ENCODE measurements around the gene AHNAK2.
A peak's percentile ranks its signal among the peaks of the same experiment; 100 is the strongest.

The AHNAK2 gene

DNA sequence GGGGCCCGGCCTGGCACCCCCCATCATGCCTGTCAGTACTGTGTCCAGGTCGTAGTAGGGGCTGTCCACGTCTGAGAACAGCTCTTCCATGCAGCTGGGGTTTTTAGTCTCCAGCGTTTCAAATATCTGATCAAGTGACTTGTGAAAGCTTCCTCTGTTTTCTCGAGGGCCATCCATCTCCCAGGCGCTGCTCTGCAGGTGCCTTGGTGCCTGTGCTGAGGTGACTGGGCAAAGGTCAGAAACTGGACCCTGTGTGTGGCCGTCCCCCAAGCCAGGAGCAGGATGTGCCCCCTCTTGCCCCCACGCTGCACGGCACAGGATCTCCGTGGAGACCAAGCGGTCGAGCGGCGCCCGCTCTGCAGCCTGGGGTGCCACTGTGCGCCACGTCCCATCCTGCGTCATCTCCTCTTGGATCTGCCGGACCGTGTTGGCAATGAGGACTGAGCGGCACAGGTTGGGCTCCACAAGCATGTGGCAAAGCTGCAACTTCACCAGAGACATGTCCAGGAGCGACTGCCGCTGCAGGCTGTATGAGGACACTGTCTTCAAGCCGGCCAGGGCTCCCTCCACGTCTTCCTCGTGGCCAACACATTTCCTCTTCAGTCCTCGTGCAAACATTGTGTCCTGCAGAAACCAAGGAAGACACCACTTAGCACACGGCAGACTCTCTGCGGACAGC, 33.3 kb upstream of the AHNAK2 start:
- DNase-seq: no peak

DNA sequence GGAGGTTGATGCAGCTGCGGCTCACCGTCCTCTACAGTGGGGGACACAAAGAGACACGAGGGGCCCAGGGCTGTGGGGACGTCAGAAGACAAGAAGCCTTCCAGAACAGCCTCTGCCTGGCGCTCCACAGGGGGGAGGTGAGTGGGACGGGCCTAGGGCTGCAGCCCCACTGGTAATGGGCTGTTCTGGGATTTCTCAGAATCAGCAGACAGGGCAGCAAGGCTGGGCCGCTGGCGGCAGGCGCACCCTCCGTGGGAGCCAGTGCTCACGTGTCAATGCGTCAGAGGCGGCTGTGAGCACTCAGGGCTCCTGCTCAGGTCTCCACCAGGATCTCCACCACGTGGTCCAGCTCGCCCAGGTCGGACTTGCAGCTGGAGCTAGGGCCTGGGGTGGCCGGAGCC, 32.7 kb upstream of the AHNAK2 start:
- DNase-seq: no peak

DNA sequence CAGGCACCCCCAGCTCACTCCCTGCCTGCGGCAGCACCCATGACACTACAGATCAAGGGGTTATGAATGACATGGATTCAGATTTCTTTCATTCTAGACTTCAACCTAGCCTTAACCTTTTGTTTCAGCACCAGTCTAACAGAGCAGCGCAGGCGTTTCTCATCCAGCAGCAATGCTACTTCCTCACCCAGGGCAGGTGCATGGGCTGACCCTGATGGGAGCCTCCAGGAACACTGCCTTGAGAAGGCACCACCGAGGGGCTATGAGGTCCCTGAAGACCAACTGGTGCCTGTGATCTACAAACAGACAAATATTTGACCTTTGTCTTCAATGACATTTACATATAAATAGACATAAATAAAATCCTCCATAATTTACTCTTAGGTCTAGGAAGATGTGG, 31.9 kb upstream of the AHNAK2 start:
- no peak for DNase-seq

DNA sequence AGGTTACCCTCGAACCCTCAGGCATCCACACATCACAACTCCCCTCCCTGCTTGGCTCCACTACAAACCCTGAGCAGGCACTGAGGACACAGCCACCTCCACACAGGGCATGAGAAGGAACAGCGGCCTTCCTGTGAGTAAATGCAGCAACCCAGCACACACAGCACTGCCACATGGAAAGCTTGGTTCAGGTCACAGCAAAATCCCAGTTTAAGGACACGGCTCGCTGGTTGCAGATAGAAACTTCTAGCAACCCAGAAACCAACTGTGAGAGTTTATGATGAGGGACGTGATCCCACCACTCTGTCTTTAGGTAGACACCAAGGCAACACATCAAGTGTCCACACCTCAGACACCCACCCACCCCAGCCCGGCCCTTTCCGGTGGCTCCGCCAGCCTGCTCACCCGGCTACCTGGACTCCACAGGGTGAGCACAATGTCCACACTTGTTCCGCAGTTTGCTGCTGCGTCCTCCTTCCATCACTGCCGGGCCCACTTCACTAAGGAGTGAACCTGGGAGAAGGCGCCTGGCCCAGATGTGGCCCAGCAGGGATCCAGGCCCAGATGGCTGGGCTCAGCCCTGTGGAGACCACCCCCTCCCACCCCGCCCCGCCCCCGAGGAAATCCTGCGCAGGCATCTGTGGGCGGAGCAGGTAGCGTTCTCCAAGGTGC, 29.6 kb upstream of the AHNAK2 start:
- no peak for DNase-seq

DNA sequence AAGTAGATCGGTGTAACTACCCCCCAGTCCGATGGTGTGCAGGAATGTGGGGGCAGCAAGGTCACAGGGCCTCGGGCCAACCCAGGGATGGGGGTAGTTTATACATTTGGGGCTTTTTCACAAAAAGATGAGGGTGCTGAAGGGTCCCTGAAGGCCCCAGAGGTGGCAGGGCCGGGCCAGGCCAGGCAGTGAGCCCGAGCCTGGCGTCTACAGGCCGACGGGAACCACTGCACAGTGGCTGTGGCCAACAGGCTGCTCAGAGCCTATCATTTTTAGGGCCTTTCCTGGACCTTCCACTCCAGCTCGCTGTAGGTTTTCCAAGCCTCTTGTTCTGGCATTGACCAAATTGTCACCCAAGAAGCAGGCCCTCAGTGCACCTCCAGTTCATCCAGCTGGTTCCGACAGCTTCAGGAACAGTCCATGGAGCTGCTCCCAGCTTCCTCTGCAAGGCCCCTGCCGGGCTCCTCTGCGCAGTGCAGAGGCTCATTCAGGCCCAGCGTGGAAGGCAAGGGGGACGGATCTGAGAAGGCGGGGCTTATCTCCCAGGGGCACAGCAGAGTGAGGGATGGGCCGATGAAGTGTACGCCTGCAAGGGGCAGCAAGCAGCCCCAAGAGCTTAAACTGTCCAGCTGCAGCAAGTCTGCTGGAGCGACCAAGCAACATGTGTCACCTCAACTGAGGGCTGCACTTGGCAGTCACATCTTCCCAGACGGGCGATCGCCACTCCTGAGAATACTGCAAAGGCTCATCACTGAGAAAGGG, 28.8 kb upstream of the AHNAK2 start:
- no peak for DNase-seq

DNA sequence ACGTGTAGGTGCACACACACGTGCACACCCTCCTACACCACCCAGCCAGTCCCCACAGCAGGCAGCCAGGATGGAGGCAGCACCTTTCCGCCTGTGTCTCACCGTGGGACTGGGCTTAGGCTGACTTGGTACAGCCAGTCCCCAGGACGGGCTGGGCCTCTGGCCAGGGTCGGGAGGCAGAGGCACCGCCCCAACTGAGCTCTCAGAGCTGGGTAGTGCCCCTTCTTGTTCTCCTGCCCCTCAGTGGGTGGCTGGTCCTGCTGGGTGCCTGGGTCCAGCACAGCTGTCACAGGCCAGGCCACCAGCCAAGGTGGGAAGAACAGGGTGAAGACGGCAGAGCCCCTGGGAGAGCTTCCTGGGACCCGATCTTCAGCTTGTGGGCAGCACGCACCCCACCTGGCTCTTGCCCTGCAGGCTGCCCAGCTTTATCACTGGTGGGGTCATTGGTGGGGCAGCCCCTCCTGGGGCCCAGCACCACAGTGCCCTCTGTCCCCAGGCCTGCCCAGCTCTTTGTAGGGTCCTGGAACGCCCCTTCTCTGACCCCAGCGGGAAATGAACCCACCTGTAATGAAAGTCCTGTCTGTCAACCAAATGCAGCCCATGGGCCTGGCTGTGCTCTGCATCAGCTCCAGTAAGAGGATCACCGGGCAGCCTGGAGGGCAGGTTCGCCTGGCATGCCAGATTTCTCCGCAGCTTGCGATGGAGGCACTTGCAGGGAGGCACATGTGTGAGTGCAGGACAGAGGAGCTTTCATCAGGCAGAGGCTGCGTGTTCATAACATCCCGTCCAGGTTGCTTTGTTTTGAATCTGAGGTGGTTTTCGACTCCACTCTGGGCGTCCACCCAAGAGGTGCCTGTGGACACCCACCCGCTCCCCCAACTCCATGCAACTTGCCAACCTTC, 28.0 kb upstream of the AHNAK2 start:
- DNase-seq: no peak

DNA sequence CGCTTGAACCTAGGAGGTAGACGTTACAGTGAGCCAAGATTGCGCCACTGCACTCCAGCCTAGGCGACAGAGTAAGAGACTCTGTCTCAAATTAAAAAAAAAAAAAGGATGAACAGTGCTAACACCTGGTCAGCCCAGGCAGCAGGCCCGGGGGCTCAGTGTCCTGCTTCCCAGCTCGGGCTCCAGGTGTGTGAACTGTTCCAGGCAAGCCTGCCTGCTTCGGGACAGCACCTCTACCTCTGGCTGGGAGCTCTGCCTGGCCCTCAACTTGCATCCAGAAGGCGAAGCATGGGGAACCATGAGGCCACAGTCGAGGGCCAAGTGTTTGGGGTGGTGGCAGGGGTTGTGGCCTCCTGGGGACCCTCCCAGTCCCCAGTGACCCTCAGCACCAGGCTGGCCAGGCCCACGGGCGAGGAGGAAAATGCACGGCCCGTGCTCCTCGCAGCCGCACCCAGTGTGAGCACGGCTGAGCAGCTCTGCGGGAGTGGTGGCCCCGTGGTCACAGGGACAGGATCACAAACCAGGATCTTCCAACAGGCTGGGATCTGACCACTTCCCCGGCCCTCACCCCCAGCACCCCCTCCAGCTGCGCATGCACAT, 27.3 kb upstream of the AHNAK2 start:
- no peak for DNase-seq

DNA sequence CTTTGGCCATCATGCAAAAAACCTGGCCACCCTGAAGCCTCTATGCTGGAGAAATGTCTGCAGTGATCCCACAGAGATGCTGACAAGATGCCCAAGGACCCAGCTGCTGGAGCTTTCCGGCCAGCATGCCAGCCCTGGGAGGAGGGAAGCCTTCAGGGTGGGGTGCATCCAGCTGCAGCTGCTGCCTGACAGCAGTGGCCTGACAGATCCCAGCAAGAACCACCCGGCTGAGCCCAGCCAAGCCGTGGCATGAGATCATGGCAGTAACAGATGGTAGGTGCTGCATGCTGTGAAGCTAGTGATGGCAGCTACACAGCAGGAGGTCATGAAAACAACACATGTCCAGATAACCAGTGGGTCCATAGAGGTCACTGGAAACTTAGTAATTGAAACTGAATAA, 21.2 kb upstream of the AHNAK2 start:
- DNase-seq: no peak

DNA sequence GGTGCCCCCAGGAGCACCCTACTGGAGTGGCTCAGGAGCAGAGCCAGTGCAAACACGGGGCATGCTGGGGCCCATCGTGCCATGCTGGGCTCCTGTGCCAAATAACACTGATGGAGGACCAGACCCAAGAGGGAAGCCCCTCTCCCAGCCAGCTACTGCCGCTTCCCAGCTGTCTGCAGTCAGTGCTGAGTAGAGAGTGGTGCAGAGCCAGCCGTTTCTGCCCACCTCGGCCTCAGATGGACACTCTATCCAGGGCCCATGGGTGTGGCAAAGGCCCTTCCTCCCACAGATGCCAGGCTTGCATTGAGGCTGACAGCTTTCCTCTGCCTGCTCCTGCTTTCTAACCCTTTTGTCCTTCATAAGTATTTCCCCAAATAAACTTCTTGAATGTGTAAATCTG, 20.6 kb upstream of the AHNAK2 start:
- DNase-seq: no peak

DNA sequence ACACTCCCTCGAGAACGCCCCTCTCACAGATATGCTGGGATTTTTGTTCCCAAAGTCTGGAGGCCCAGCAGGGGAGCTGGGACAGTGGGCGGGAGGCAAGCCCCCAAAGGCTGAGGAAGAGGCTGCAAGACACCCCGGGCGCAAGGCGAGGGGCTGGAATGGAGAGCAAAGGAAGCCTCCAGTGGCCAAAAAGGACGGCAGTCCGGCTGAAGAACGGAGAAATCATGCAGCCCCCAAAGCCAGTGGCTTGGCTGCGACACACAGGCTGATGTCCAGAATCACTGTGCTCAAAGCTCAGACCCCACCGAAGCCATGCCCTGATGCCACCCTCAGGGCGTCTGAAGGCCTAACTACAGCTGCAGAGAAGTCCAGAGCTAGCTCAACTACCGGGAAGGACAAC, 18.3 kb upstream of the AHNAK2 start:
- DNase-seq: no peak

DNA sequence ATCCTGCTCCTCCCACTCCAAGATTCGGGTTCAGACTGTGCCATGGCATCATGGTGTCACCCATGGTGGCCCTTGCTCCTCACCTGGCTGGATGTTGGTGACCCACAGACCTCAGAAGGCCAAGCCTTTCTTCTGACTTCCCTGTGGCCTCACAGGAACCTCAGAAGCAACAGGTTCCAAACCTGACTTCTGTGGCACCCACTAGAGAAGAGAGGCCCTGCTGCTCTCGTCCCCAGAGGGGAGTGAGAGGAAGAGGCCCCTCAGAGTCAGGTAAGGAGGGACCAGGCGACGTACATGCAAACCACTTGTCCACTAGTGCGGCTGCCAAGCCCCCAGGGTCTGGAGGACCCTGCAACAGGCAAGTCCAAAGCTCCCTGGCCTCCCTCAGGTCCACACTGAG, 17.9 kb upstream of the AHNAK2 start:
- DNase-seq: no peak

DNA sequence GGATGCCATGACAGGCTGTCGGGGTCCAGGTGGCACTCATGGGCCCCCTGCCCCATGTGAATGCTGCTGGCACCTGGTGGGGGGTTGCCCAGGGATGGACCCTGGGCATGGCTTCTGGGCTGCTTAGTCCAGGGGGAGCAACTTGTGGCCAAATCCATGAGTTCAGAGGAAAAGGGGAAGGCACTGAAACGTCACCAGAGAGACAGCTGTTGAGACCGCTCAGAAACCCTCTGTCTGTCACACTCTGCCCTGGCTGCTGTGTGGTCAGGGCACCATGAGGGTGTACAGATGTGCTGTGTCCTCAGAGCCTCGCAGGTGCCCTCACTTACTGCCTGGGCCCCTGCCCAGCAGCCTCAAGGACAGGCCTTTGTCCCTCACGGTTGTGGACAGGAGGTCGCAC, 16.8 kb upstream of the AHNAK2 start:
- DNase-seq: no peak

DNA sequence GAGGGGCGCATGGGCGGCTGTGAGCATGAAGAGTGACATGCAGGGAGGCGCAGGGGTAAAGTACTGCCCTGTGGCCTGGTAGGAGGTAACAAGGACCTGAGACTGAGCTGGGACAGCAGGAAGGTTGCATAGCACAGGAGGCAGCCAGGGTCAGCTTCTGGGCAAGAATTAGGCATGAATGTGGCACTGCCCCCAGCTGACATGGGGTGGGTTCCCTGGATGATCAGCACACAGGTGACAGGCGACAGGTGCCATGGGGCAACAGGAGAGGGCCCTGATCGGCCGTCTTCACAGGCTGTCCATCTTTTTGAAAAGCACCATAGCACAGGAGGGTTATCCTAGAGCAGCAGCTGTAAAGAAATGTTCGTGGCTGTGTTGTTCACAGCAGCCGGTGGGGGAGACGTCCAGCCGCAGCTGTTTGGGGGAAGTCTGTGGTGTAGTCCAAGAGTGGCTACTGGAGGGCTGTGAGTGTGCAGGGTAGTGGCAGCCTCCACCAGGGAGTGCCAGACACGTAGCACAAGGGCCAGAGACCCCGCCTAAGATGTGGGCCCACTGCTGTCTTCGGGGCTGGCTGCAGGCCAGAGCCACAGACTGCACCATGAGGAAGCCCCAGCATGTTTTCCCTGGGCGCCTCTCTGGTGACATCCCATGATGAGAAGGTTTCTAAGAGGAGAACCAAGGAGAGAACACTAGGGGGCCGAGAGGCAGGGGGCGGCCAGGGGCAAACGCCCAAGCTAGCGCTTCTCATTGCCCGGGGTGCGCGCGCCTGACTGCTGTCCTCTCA, 15.8 kb upstream of the AHNAK2 start:
- DNase-seq: no peak

DNA sequence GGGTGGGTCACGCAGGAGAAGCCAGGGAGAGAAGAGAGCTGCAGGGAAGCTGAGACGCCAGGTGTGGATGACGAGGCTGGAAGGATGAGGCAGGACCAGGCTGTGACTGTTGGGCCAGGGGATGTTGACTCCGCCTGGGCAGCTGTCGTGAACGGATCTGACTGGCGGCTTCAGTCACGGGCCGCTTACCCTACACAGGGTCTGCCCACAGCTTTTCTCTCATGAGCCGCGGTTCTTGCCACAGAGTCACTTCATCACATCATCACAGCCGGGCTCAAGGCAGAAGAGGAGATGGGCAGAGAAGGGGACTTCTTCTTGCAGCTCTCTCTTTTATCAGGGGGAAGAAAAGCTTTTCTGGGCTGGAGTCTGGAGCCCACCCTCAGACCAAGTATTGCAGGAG, 15.1 kb upstream of the AHNAK2 start:
- DNase-seq: no peak

DNA sequence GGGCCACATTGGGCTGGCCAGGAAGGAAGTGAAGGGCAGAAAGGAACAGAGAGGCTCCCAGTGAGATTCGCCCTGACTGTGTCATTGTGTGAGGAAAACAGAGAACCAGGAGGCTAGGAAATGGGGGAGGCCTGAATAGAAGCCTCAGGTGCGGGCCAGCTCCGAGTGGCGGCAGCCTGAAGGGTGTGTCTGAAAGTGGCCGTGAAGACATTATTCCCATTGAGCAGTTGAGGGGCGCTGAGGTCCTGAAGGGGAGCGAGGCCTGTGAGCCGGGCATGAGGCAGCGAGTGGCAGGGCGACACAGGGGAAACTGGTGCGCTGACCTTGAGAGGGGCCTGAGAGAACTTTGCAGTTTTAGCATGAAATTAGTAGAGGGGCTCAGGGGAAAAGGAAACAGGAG, 14.3 kb upstream of the AHNAK2 start:
- DNase-seq: no peak

DNA sequence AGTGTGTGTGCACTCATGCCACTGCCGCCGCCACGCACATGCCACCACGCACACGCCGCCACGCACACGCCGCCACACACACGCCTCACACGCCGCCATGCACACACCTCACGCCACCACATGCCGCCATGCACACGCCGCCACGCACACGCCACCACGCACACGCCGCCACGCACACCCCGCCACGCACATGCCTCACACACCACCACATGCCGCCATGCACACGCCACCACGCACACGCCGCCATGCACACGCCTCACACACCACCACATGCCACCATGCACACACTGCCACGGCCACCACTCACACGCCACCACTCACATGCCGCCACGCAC, 13.7 kb upstream of the AHNAK2 start:
- DNase-seq: no peak

DNA sequence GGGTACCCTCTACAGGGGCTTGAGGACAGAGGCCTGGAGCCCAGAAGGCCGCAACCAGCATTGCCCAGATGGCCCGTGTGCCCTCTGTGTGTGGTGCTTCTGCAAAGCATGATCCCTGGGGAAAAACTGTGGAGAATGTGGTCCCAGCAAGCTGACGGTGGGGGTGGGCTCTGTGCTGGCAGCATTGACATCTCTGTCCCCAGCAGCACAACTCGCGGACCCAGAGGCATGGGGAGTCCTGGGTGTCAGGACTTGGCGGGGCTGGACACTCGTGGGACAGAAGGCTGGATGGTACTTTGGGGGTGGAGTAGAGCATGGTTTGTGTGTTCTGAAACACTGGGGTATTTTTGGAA, 11.8 kb upstream of the AHNAK2 start:
- no peak for DNase-seq

DNA sequence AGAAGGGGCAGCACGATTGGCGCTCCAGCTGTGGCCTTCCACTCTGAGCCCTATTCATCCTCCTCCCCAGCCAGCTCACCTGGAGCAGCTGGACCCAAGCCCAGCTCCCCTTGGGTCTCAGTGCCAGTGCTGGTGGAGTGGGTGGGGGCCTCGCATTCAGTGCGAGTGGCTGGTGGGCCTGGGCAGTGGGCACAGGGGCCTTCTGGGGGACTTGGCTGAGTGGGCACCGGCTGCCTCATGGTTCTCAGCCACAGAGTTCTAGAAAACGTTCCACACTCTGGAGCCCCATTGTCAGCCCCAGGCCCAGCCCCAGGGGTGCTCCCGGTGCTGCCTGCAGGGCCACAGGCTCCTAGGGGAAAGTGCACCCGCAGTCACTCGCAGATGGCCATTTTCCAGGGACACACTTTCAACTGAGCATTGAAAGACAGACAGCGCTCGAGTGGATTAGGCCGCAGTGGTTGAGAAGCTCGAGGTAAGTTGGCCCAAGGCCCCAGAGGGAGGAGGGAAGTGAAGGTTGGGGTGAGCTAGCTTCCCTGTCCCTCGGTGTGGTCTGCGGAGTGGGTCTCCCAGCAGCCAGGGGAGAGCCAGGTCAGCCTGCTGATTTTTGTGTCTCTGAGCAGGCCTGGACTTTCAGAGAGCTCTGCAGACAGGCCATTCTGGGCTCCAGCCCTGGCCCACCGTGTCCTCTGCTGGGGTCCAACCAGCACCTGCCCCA, 11.2 kb upstream of the AHNAK2 start:
- no peak for DNase-seq

DNA sequence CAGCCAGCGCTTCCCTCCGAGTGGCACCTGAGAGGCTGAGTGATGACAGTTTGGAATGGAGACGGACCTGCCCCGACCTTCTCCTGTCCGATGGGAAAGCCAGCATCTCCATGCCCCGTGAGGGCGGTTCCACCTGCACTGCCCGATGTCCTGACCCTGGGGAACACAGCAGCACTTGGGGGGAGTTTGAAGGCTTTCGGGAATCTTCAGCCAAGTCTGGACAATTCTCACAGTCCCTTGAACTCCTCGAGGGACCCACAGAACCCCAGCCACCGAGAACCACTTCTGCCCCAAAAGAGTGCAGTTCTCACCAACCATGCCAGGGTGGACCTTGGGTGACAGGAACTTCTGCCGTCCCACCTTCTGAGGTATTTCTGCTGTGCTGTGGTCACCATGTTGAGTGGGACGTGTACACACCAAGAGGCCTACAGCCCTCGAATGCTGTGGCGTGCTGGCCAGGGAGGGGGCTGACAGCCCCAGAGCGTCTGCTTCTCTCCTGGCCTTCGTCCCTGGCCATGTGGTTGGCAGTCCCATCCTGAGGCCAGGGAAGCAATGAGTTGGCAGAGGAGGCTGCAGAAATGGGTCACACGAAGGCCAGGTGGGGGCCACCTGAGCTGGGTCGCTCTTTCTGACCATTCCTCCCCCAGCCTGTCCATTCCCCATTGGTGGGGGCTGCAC, 8.5 kb upstream of the AHNAK2 start:
- no peak for DNase-seq

DNA sequence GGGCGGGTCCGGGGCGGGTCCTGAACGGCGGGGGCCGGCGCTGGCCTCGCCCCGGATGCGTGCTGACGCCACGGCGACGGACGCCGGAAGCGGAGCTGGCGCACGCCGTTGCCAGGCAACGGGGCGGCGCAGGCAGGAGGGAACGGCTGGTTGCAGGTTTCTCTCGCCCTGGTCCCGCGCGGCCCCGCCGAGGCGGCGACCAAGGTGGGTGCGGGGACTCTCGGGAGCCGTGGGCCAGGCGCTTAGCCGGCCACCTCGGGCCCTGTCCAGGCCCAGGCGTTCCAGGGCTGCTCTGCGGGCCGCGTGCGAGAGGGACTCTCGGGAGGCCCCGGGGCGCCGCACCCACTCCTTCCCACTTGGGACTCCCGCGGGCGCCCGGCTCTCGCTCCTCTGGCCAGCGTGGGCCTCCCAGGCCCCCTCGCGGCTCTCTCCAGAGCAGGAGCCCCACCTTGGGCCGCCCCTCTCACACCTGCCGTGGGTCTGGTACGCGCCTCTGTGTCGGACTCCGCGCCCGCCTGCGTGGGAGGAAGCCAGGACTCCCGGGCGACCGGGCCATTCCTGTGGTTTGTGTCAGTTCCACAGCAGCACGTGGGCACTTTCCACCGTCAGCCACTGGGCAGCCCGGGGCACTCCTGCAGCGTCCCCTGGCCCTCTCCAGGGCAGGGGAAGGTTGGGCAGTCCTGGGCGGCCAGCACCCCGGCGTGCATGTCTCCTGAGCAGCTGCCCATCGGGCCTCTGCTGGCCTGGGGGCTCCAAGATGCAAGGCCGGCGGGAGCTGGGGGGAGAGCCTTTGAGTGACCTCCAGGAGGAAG, 7.7 kb upstream of the AHNAK2 start, which contains the start of gene CLBA1:
TSS of gene CLBA1 (plus strand) at position 114 of the 812 bp plus-strand sequence. CDS start at position 758, 644 bp downstream.
- peak; percentile 93 for DNase-seq
